Measurements from ENCODE around the gene SLC28A2. TPM values are rescaled to one million over a fixed set of nuclear protein-coding genes. Genes with fewer than 3 reads are reported as not detected.

Gene SLC28A2
- total RNA-seq, 1 experiment from 2014 or later, result 0.23 TPM

- TF ChIP-seq TCF7L2 (IDR thresholded peaks at IDR 0.05; ENCODE audit: low read depth, low read length) (0 out of 2 replicates have a peak, but pooled peaks have one; percentile 51), POLR2AphosphoS5 (IDR thresholded peaks at IDR 0.05; ENCODE audit: low read depth, low read length) (no peak), REST (IDR thresholded peaks at IDR 0.05; ENCODE audit: insufficient read depth in 1 of 2, low read depth in 2 of 2, low read length in 1 of 2) (no peak), CTCF (IDR thresholded peaks at IDR 0.05) (peak; percentile 97), SIN3A (IDR thresholded peaks at IDR 0.05; ENCODE audit: borderline replicate concordance, insufficient read depth, low read depth, low read length) (no peak)
- CTCF ChIA-PET, result interaction anchor here (0.6 to 1.3 kb wide), 6 partner anchors 21 to 199 kb away, joined by 3 to 10 read pairs (median 4); no protein-coding TSS in a partner anchor
- intact Hi-C loops (cut with micrococcal nuclease; ENCODE audit: unreplicated experiment) (loop anchor here (5.0 kb wide), 2 partner anchors 57 to 197 kb away; a partner anchor contains a TSS), in situ Hi-C loops (cut with HindIII; ENCODE audit: low pct_unique_long_range_greater_than_20kb, low sequenced_read_pairs) (no loop called here)
- Histone ChIP-seq H3K4me3 (ENCODE audit: low read depth in 2 of 2, low read length in 2 of 2) (no peak overlapping the region), H3K27me3 (ENCODE audit: control insufficient read depth, insufficient read depth, low read length) (no peaks in the 10 kb centered on the region), H3K36me3 (ENCODE audit: control insufficient read depth, insufficient read depth, low read length) (no peaks in the 10 kb centered on the region), H3K27ac (ENCODE audit: low read length) (no peak overlapping the region), H3K9me3 (ENCODE audit: control insufficient read depth, insufficient read depth, low read depth, low read length) (no peaks in the 10 kb centered on the region), H3K4me1 (ENCODE audit: control insufficient read depth, insufficient read depth, low read length) (peaks cover 6% of the 10 kb centered on the region)
- ATAC-seq (peak; percentile 39), DNase-seq (ENCODE audit: low read depth, low spot score) (peak; percentile 69)
- POLR2A ChIA-PET, result no interaction called here
- no TSS peak for BruUV-seq (replicated peaks)
These were observed 46.8 kb upstream of the SLC28A2 start for GRCh38 chr15:45205192-45205591.

- Histone ChIP-seq H3K4me1 (ENCODE audit: control insufficient read depth, insufficient read depth, low read length) (no peaks in the 10 kb centered on the region), H3K27ac (ENCODE audit: low read length) (no peak overlapping the region), H3K9me3 (ENCODE audit: control insufficient read depth, insufficient read depth, low read depth, low read length) (no peaks in the 10 kb centered on the region), H3K36me3 (ENCODE audit: control insufficient read depth, insufficient read depth, low read length) (no peaks in the 10 kb centered on the region), H3K27me3 (ENCODE audit: control insufficient read depth, insufficient read depth, low read length) (no peaks in the 10 kb centered on the region), H3K4me3 (ENCODE audit: low read depth in 2 of 2, low read length in 2 of 2) (no peak overlapping the region)
- no TSS peak for BruUV-seq (replicated peaks)
- in situ Hi-C loops (cut with HindIII; ENCODE audit: low pct_unique_long_range_greater_than_20kb, low sequenced_read_pairs) (no loop called here), intact Hi-C loops (cut with micrococcal nuclease; ENCODE audit: unreplicated experiment) (no loop called here)
- ATAC-seq (no peak), DNase-seq (ENCODE audit: low read depth, low spot score) (no peak)
- POLR2A ChIA-PET, result no interaction called here
- TF ChIP-seq REST (IDR thresholded peaks at IDR 0.05; ENCODE audit: insufficient read depth in 1 of 2, low read depth in 2 of 2, low read length in 1 of 2), result no peak
- no peak for TF ChIP-seq POLR2AphosphoS5 (IDR thresholded peaks at IDR 0.05; ENCODE audit: low read depth, low read length)
- no peak for TF ChIP-seq CTCF (IDR thresholded peaks at IDR 0.05)
- TF ChIP-seq TCF7L2 (IDR thresholded peaks at IDR 0.05; ENCODE audit: low read depth, low read length), result no peak
- no peak for TF ChIP-seq SIN3A (IDR thresholded peaks at IDR 0.05; ENCODE audit: borderline replicate concordance, insufficient read depth, low read depth, low read length)
- CTCF ChIA-PET, result interaction anchor here (0.5 kb wide), 1 partner anchor 196 kb away, joined by 3 read pairs; no protein-coding TSS in a partner anchor
These were observed 39.5 kb upstream of the SLC28A2 start for GRCh38 chr15:45212493-45212892.
